GM21367 (cell line): Measurements from ENCODE around the gene CEBPA.

Source experiments
- ATAC-seq: cut with Tn5 transposase; IDR thresholded peaks from one replicate; pipeline ENCODE4 v1.9.1; 2021; ENCODE audit not compliant: unreplicated experiment

Gene CEBPA

DNA sequence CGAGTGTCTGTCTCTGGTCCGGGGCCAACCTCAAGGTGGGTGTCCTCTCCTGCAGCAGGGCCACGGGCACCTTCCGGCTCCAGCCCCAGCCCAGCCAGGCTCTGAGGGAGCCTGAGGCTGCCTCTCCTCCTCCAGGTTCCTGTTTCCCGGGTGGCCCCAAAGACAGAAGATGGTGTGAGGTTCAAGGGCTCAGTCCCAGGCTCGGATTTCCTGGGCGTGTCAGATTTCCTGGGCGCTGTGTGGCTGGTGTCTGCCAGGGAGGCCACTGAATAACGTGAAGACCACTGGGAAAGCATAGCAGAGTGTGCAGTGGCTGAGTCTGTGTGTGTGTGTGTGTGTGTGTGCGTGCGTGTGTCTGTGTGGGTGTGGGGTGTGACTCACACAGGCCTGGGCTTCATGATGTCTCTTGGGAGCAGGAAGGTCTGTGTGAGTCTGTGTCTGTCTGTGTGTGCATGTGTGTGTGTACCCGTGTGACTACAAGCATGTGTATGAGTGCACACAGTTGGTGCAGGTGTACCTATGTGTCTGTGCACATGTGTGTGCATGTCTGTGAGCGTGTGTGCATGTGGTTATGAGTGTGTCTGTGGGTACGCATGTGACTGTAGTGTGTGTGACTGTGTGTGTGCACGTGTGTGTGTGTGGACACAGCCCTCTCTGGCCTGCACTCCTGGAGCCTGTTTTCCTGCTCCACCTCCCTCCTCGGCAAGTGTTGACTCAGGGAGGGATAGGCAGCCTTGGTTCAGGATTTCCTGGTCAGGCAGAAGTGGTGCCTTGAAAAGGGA lies 28.3 kb downstream of the CEBPA start:
- no peak for ATAC-seq

DNA sequence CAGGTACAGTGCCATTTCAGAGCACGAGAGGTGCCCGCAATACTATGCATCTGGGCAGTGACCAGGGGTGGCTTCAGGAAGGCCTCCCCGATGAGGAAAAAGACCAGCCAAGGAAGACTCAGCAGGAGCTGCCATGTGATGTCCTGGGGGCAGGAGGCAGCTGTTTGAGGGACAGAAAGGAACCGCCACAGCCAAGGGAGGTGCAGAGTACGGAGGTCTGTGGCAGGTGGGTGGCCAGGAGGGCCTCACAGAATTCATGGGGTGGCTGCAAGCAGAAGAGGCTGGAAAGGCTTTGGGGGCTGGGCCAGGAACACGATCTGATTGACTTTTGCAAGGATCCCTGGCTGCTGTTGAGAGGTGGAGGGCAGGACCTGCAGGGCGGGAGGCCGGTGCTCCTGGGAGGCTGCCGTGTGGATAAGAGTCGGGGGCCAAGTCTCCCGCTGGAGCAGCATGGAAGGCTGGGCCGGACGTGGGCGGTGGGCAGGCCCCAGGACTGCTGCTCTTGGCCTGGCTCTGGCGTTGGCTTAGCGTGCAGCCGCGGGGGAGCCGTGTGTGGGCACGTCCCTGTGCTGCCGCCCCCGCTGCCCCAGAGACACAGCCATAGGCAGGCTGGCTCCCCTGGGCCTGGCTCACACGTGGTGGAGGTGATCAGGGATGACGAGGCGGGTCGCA lies 29.1 kb downstream of the CEBPA start:
- no peak for ATAC-seq

DNA sequence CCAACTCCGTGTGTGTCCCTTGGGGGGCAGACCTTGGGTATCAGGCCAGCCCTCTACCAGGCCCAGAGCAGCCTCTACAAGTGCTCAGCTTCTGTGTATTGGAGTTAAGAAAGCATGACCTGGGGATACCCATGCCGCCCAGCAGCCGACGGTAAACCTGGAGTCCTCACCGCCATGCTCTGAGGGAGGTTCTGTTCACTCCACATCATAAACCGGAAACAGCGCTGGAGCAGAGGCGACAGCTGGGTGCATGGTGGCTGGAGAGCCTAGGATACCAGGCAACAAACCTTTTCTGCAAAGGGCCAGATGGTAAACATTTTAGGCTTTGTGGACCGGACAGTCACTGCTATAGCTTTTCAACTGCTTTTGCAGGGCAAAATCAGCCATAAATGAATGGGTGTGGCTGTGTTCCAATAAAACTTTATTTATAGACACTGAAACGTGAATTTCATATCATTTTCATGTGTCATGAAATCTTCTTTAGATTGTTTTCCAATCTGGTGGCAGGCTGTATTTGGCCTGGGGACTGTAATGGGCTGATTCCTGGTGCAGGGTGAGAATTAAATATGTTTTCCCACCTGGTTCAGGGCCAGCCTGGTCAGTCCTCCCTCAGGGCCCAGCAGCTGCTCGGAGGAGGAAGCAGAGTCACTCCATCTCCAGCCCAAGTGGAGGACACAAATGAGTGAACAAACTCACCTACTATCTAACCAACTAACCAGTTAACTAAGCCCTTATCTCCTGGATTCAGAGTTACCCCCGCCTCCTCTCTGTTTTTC lies 30.9 kb downstream of the CEBPA start:
- ATAC-seq: no peak

DNA sequence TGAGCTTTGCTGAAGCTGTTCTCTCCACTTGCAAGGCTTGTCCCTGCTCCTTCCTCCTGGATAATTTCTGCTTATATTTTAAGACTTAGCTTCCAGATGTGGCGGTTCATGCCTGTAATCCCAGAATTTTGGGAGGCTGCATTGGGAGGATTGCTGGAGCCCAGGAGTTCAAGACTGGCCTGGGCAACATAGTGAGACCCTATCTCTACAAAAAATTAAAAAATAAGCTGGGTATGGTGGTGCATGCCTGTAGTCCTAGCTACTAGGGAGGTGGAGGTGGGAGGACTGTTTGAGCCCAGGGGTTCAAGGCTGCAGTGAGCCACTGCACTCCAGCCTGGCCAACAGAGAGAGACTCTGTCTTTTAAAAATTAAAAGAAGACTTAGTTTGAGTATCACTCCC lies 31.6 kb downstream of the CEBPA start:
- ATAC-seq: no peak

GRCh38 chr19:33269016-33269415 lies 33.3 kb downstream of the CEBPA start:
- ATAC-seq: no peak

DNA sequence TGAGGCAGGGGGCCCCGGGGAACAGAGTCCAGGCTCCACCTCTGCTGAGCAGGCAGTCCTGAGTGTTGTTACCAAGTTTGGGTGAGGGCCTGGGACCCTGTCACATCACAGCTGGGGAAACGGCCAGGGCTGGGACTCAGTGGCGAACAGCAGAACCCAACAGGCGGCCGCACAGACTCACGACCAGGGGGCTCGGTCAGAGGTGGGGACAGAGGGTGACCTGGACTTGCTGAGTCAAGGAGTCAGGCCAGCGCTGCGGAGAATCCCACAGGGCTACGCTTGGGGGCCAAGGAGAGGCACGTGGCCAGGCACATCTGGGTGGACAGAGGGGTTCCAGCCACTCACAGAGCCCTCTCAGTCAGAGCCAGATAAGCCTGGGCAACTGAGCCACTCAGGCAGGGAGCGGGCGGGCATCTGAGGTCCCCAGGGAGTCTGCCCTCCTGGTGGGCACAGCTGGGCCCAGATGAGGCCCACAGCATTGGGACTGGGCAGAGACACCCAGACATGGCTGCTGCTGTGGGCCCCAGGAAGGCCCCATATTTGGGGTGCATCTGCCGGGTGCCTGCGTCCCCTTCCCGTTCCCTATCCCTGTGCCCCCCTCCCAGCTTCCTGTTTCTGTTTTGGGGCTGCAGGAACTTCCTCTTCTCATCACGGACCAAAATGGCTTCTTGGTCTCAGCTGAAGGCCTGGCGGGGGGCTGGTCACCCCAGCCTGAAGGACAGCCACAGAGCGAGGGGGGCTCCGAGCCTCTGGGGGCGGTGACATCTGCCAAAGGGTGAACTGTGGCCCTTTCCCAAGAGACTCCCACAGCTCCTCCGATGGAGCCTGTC lies 34.0 kb downstream of the CEBPA start:
- no peak for ATAC-seq

GRCh38 chr19:33267706-33268105 lies 34.6 kb downstream of the CEBPA start:
- ATAC-seq: no peak

- ATAC-seq: no peak
These were observed 35.3 kb downstream of the CEBPA start for GRCh38 chr19:33266974-33267484.

DNA sequence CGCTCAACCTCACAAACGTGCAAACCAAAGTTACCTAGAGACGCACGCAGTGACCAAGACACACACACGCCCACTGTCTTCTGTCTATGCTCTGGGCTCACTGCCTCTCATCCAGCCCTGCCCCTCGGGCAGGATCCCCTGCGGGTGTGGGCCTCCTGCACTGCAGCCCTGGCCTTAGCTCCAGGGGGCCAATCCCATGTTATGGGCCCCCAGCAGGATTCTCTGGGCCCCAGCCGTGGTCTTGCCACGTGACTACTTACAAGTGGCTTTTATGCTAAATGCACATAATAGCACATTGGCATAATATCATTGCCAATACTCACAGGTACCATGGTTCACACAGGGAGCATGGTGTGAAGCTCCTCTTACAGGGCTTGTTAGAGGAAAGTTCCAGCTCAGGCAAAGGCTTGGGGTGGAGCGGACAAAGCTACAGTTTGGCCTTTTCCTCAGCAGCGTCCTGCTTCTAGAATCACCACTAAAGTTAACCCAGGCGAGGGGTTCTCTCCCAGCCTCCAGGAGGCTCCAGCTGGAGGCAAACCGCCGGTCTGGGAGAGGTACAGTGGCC lies 37.4 kb downstream of the CEBPA start:
- no peak for ATAC-seq

DNA sequence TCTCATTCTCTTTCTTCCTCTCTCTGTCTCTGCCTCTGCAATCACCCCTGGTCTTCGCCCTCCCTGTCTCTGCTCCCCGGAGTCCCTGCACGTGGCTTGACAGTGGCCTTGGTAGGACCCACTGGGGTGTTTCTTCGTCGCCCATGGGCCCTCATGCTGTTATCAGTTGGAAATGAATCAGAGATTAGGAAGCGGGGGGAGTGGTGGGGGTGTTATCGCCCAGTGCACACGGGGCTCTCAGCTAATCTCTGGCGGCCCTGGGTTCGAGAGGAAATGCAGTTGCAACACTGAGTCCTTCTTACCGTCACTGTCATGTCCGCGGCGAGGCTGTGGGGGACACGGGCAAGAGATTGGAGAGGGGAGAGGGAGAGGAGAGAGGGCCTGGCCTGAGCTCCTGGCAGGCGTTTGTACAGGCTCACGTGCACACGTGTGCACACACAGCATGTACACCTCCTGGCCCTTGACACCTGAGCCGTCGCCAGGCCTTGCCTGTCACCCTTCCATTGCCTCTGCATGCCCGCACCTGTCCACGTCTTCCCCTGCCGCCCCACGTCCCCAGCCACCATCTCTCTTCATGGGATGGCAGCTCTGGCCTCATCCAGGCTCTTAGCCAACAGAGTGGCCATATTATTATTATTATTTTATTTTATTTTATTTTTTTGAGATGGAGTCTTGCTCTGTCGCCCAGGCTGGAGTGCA lies 38.9 kb downstream of the CEBPA start:
- no peak for ATAC-seq

- no peak for ATAC-seq
These were observed 40.7 kb downstream of the CEBPA start for GRCh38 chr19:33261511-33262189.

GRCh38 chr19:33260628-33261418 lies 41.5 kb downstream of the CEBPA start:
- no peak for ATAC-seq

DNA sequence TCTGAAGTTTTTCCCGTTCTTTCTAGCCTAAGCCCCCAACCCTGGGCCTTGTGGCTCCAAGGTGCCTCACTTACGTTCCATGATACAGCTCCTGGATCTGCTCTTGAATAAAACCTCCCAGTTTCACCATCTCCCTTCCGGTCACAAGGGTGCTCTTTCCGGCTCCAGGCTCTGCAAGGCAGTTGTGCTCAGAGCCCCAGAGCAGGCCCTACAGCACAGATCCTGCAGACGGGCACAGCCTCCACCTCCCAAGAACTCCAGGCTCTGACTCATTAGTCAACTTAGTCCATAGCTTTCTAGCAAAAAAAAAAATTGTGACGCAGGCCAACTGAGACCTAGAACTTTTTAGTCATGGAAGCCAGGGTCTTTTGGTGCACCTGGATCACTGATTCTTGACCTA lies 42.8 kb downstream of the CEBPA start:
- ATAC-seq: no peak

DNA sequence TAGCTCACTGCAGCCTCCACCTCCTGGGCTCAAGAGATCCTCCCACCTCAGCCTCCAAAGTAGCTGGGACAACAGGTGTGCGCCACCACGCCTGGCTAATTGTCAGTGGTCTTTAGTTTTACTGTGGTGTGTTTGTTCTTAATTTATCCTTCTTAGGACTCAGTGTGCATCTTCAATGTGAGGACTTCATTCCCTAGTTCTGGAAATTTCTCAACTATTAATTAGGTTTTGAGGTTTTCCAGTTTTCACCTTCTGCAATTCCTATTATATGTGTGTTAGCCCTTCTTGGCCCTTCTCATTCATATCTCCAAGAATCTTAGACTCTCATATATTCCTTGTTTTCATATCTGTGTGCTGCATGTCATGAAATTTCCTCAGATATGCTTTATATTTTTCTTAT lies 44.5 kb downstream of the CEBPA start:
- ATAC-seq: no peak

DNA sequence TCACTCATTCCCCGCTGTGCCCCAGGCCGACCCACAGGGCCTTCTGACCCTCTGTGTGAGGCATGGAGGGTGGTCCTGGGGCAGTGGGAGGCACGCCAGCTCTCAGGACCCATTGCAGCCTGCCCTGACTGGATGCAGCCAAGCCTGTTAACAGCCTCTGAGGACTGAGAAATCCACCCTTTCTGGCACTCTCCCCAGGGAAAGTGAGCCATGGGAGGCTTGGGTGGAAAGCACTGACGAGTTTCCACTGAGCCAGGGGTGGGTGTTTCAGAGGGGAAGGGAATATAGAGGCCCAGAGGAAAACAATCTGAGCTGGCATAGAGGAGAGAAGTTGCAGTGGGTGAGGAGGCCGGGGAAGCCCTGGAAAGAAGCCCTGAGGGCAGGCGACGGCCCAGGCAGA lies 46.1 kb downstream of the CEBPA start:
- ATAC-seq: no peak

DNA sequence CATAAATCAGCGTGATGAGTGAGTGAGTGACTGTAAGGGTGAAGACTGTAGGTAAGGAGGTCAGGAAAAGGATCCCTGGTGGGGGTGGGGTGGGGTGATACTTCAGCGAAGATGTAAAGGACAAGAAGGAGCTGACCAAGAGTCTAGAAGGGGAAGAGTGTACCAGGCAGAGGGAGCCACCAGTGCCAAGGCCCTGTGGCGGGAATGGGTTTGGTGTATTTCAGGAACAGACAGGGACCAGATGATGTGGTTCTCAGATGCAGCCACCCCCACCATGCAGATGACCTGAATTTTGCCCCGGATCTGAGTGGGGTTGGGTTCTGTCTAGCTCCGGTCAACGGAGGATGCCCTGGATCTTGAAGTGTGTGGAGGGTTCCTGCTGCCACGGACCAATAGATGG lies 46.6 kb downstream of the CEBPA start:
- no peak for ATAC-seq

- ATAC-seq: no peak
These were observed 48.0 kb downstream of the CEBPA start for GRCh38 chr19:33254245-33254824.

GRCh38 chr19:33252971-33253370 lies 49.4 kb downstream of the CEBPA start:
- ATAC-seq: no peak
